HG02588 (cell line): ENCODE data around the gene ZNF619.

ENCODE experiments used
- ATAC-seq: cut with Tn5 transposase; IDR thresholded peaks from one replicate; pipeline ENCODE4 v1.9.1; 2021; ENCODE audit warnings: mild to moderate bottlenecking, moderate library complexity; ENCODE audit not compliant: unreplicated experiment

Gene ZNF619

DNA sequence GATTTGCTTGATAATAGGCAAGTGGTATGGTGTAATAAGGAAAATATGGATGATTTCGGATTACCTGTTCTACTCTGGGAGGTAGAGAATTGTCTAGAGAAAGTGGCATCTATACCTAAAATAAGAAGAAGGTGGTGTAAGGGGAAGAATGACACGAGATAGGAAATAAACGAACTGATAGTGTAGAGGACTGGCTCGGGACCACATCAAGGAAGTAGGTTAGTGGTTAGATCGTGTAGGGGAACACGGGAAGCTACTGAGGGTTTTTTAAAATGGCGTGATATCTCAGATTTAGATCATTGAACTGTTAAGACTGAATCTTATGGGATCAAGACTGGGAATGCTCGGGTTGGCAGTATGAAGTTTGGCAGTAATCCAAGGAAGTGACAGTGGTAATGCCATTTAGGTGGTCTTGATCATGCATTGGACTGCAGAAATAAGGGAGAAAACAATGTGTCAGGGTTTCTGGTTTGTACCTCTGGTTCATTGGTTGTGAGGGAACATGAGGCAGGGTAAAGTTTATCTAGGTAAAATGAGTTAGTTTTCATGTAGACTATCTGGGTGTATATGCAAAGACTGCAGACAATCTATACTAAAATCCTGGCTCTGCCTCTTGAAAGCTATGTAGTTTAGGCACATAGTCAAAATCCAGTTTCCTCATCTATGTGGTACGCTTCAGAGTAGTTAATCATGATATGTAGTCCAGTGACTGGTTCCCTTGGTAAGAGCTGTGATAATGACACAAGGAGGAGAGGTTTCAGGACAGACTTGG, 12.4 kb upstream of the ZNF619 start:
- ATAC-seq, result no peak

DNA sequence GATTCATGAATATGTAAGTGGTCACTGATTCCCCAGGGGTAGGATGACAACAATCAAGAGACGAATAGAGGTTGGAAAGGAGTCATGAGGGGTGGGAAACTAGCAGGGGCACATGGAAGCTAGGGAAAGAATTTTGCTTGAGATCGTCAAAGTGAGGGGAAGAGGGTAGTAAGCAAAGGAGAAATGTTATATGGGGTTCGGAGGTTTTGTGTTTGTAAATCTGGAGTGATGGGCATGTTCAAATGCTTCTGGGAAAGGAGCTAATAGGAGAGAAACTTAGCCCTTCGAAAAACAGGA, 11.9 kb upstream of the ZNF619 start:
- no peak for ATAC-seq

DNA sequence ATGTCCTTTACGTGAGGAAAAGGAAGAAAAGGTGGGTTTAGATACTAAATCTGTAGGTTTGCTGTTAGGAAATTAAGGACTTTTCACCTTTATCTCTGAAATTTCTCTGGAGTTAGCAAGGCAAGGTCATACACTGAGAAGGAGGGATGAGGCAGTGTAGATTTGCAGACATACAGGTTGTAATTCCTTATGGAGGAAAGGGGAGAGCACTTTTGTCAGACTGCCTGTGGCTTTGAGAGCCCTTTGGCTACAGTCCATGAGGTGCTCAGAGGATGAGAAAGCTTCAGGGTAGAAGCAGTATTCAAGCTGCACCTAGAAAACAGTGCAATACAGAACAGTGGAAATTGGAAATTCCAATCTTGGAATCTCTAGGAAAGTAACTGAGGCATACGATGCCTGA, 11.5 kb upstream of the ZNF619 start:
- ATAC-seq, result no peak

DNA sequence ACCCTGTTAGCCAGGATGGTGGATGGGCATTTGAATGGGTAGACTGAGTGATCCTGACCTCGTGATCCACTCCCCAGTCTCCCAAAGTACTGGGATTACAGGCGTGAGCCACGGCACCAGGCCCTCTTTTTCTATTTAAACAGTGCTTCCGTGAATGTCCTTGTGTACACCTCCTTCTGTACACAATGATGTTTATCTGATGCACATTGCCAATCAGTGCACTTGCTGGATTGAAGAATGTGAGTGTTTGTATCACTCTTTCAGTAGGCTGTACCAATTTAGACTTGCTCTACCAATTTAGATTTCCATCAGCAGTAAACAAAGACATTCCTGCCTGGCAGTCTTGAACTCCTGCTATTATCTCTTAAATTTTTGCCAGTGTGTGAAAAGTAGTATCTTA, 8.9 kb upstream of the ZNF619 start:
- no peak for ATAC-seq

DNA sequence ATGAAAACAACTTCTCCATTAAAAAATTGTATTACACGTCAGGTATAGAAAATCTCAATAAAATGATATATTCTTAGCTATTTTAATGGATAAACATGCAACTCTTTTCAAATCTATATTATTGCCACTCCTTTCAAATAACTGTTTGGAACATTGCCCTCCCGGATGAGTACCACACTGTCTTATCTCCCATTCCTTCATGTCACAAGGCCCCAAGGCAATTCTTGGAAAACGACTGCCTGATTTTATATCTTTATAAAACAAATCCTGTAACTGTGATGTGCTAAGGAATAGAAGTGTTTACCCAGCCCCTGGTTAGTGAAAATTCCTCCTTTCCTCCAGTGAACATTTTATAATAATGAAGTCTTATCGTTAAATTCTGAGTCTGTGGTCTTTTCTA, 6.2 kb upstream of the ZNF619 start:
- ATAC-seq, result no peak

DNA sequence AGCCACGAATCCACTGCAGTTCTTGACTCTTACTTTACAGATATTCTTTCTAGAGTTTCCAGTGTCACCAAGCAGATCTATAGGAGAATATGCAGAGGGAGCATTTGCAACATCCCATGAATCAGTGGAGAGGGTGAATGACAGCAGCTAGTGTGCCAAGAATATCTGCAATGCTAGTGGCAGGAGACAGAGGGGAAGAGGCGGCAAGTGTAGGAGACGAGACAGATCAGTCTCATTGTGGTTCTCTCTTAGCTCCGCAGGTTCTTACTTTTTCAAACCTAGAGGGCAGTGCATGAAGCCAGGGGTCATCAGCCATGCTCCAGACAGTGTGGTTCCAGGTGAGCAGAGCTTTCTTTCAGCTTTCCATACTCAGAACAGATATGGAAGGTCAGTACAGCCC, 744 bp downstream of the ZNF619 start:
- ATAC-seq, result no peak

DNA sequence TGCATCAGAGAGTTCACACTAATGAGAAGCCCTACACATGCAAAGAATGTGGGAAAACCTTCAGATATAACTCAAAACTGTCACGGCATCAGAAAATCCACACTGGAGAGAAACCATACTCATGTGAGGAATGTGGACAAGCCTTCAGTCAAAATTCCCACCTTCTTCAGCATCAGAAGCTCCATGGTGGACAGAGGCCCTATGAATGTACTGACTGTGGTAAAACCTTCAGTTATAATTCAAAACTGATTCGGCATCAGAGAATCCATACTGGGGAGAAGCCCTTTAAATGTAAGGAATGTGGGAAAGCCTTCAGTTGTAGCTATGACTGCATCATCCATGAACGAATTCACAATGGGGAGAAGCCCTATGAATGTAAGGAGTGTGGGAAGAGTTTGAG, 10.2 kb downstream of the ZNF619 start:
- no peak for ATAC-seq

DNA sequence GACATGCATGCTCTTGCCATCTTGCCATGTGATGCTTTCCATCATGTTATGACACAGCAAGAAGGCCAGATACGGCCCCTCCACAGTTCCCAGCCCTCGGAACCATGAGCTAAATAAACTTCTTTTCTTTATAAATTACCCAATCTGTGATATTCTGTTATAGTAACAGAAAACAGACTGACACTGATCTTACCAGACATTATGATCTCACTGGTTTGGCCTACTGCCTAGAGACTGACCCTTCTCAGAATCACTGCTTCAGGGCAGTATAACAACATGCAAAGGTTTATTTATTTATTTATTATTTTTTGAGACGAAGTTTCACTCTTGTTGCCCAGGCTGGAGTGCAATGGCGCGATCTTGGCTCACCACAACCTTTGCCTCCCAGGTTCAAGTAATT, 14.0 kb downstream of the ZNF619 start:
- ATAC-seq, result no peak

DNA sequence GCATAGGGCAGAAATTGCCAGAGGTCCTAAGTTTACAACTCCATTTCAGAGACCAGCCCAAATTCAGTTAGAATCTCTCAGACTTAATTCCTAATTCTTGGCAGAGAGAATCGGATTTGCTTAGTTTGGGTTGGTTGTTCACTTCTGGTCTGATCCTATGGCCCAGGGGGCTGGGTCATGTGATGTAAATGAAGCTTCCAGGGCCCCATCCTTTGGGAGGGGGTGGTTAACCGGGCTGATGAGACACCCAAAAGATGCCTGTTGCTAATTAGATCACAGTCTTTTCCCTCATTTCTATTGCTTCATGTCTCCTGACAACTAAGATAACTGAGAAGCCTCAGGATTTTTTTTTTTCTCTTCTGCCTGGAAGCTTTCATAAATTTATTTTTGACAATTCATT, 17.8 kb downstream of the ZNF619 start:
- ATAC-seq, result no peak

DNA sequence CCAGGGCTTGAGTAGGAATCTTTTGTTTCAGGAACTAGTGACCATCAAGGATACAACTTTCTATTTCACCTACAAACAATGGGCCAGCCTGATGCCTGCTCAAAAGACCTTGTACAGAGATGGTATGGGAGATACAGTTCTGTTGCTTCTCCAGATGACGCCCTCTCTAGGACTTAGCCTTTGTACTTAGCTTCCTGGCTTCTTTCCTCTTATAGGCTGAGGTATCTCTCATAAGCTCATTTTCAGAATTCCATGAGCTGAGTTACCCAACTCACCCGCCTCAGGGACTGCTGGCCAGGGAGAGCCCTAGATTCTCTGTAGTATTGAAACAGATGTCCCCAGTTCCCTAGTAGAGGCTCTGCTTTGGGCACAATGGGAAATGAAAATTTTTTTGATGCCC, 20.4 kb downstream of the ZNF619 start:
- ATAC-seq, result no peak

DNA sequence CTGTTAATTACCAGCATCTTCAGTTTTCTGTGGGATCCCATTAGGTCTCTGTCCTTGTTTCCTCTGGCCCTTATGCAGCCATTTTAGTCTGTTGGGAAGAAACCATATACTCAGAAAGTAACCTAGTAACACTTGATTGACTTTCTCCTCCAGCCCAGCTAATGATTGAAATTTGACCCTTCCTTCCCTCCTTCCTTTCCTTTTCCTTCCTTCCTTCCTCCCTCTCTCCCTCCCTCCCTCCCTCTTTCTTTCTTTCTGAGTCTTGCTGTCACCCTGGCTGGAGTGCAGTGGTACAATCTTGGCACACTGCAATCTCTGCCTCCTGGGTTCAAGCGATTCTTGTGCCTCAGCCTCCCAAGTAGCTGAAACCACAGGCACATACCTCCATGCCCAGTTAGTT, 23.0 kb downstream of the ZNF619 start:
- ATAC-seq, result no peak

DNA sequence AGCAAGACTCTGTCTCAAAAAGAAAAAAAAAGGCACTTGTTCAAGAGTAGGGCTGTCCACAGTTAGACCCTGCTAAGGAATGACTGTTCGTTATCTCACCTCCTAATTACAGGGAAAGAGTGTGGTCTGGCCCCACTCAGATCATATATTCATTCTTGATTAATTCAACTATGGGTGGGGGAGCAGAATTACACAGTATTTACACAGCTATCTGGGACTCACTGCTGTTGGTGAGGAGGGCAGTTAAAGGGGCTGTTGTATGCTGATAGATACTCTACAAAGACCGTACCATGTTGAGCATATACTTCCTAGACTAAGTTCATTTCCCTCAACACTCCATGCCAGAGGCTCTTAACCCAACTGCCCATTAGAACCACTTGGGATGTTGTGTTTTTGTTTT, 25.1 kb downstream of the ZNF619 start:
- no peak for ATAC-seq

DNA sequence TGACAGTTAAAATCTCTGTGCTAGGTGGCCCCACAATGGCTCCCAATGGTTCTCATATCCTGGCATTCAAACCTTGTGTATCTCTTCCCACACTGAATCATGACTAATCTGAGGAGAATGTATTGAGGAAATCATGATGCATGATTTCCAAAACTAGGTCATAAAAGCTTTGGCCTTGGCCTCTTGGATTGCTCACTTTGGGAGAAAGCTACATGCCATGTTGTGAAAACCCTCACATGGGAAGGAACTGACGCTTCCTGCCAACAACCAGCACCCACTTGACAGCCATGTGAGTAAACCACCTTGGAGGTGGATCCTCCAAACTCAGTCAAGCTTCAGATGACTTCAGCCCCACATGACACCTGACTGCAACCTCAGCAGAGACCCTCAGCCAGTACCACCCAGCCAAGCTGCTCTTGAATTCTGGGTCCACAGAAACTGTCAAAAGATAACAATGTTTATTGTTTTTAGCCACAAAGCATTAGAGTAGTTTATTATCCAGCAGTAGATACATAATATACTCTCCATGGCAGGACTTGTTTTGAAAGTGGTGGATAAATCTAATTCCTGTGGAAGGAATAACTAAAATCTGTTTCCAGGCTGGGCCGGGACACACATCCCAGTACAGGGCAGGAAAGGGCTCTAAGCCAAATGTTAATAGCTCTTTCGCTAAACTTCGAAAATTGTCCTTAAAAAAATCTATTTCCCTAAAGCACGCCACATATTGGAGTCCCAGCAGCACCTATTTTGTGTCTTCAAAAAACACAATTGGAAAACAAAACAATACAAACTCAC, 27.9 kb downstream of the ZNF619 start:
- ATAC-seq, result no peak

DNA sequence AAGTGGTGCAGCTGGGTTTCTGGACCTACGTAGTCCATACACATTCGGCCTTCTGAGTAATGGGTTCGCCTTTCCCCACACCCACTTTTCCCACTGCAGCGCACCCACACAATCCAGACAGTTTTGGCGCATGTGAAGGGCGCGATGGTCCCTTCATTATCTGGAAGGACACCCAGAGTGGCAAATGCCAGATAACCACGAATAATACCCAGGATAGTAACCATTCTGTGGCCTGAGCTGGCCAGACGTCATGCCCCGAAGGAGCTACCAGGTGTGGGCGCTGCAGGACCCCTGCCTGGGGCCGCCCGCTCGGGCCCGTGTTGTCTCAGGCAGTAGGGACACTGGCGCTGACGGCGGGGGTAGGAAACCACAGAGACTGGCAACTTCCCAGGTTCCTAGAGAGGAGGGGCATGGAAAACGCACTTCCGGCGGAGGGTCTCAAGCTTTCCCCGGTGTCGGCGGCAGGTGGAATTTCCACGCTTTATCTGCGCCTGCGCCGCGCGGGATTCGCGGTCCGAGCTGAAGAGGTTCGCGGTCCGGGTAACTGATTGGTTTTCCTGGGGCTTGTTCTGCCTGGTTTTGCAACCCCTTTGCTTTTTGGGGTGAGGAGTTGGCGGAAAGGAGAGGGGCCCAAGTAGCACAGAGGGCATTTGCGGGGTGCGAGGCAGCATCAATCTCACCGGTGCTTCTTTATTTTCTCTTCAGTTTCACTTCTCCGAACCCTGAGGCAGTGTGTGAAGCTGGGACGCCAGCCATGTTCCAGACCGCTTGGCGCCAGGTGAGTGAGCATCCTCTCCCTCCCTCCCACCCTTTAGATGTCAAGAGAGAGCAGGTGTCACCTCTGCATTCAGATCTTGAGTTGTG, 28.9 kb downstream of the ZNF619 start, which contains the start of gene ZNF620:
Gene ZNF620 (plus strand): TSS at position 441 of the 864 bp plus-strand sequence. CDS start 314 bp downstream, at position 755.
- peak; percentile 87 for ATAC-seq

DNA sequence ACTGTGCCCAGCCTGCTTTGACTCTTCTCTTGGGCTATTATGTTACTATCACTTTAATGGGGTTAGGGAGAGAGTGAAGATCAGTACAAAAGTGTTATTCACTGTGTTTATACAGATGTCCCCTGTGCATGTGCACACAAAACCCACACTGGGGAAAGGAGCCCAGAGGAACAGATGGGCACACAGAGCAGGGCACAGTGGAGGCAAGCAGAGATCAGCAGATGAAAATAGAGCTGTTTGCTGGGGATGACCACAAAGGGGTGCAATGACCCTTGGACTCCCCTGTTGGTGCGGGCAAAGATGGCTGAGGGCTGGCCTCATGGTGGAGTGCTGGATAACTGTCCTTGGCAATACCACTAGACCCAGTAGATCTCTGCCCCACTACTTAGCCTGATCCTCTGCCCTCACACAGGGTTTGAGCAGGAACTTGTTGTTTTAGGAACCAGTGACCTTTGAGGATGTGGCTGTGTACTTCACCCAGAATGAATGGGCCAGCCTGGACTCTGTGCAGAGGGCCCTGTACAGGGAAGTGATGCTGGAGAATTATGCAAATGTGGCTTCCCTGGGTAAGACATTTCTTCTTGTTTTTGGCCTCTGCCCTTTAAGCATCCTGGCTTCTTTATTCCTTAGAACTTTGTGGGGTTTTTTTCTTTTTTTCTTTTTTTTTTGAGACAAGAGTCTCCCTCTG, 34.3 kb downstream of the ZNF619 start:
- ATAC-seq, result no peak

DNA sequence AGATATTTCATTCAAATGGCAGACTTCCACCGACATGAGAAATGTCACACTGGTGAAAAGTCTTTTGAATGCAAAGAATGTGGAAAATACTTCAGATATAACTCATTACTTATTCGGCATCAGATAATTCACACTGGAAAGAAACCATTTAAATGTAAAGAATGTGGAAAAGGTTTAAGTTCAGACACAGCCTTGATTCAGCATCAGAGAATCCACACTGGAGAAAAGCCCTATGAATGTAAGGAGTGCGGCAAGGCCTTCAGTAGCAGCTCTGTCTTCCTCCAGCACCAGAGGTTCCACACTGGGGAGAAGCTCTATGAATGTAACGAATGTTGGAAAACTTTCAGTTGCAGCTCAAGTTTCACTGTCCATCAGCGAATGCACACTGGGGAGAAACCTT, 39.3 kb downstream of the ZNF619 start:
- ATAC-seq, result no peak

DNA sequence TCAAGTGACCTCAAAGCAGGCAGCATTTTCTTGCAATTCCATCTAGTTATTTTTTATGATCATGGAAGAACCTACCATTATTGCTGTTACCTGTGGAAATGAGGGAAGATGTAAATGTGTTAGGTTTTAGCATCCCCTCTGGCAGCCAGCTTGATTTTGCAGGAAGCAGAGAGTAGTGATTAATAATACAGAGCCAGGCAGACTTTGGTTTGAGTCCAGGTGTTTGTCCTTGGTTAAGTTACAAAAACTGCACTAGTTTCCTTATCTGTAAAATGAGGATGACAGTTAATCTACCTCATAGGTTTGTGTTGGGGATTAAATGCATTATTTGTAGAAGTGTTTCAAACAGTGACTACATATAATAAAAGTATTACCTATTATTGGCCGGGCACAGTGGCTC, 41.1 kb downstream of the ZNF619 start:
- ATAC-seq, result no peak

DNA sequence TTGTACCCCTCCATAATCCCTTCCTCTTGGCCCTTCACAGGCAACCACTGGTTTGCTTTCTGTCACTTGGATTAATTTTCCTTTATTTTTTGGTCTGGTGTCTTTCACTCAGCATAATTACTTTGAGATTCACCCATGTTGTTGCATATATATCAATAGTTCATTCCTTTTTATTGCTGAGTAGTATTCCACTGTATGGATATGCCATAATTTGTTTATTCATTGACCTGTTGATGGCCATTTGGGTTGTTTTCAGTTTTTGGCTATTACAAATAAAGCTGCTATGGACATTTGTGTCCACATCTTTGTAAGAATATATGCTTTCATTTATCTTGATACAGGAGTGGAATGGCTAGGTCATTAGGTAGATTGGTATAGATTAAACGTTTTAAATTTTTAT, 41.9 kb downstream of the ZNF619 start:
- no peak for ATAC-seq

DNA sequence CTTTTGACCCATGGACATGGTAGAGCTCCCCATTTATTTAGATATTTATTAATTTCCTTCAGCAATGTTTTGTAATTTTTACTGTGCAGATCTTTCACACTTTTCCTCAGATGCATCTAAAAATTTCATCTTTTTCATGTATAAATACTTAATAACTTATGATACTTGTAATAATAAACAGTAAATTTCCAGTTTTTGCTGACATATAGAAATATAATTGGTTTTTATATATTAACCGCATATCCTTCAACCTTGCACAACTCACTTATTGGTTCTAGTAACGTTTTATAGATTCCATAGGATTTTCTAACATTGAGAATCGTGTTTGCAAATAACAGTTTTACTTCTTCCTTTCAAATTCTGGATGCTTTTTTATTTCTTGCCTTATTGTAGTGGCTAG, 44.3 kb downstream of the ZNF619 start:
- ATAC-seq, result no peak

DNA sequence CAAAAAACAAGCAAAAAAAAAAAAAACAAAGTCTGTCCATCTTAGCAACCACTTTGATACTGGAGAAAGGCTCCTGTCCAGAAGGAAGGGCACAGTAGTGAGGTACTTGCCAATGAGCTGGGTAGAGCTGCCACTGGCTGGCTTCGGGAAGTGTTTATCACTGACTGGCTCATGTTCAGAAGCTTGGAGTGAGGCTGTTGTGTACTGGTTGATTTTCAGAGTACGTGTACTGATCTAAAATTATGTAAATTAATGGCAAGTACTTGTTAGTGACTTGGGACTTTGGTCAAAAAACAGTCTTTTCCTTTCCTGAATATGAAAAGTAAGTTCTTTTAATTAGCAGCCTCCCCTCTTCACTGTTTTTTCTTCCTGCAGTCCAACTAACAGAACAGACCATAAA, 46.9 kb downstream of the ZNF619 start:
- ATAC-seq, result no peak

DNA sequence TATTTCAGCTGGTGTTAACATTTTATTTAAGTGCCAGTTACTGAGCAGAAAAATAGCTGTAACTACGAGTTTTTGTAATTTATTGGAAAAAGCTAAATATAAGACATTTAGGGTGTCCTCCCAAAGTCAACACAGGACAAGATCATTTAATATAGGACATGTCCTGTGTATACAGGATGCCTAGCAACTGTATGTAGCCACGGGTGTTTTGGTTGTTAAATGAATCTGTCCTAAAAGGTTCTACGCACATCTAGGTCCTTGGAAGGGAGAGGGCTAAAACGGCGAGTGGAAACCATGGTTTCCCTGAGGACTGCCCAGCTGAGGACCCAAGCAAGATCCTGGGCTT, 47.3 kb downstream of the ZNF619 start:
- ATAC-seq, result no peak
